Astrocyte of the spinal cord (primary cell): Measurements from ENCODE around the gene RNF183.
"Not testable (repeated sequence)": the region's sequence is repeated elsewhere in the genome, so short reads cannot be mapped to it uniquely, and the experiment has no call there.

Source experiments
- DNase-seq: peaks from one replicate; pipeline ENCODE4 v3.0.0; 2011; ENCODE audit warnings: low read depth, low spot score
- H3K4me3 ChIP-seq: 2 replicates; pipeline ENCODE4 v1.5.1; 2011; ENCODE audit warnings: low read depth, mild to moderate bottlenecking, low read length, moderate library complexity
- CTCF ChIP-seq: IDR thresholded peaks from 2 replicates; pipeline ENCODE4 v1.5.1; 2012; ENCODE audit warnings: low read depth, mild to moderate bottlenecking, low read length, inconsistent platforms
- in situ Hi-C: cut with HindIII; loops from 2 replicates; pipeline ENCODE4 v1.10.0; 2017; ENCODE audit warnings: low sequenced_read_pairs

Gene RNF183

GRCh38 chr9:113298924-113299770 lies 4.0 kb downstream of the RNF183 start:
- no peak for TF ChIP-seq CTCF
- DNase-seq, result no peak
- in situ Hi-C loops, result no loop called here
- no peak overlapping the region for H3K4me3 ChIP-seq

GRCh38 chr9:113298311-113298710 lies 4.9 kb downstream of the RNF183 start:
- in situ Hi-C loops, result no loop called here
- H3K4me3 ChIP-seq, result no peak overlapping the region
- DNase-seq, result no peak
- no peak for TF ChIP-seq CTCF

GRCh38 chr9:113296796-113297558 lies 6.2 kb downstream of the RNF183 start:
- no peak for TF ChIP-seq CTCF
- H3K4me3 ChIP-seq, result no peak overlapping the region
- in situ Hi-C loops, result no loop called here
- DNase-seq, result no peak

GRCh38 chr9:113296247-113296646 lies 6.9 kb downstream of the RNF183 start:
- DNase-seq, in situ Hi-C loops, H3K4me3 ChIP-seq: not testable (repeated sequence)

- no peak for TF ChIP-seq CTCF
- no peak overlapping the region for H3K4me3 ChIP-seq
- in situ Hi-C loops, result no loop called here
- no peak for DNase-seq
Measured at GRCh38 chr9:113293285-113293878, 9.8 kb downstream of the RNF183 start.

- in situ Hi-C loops, result no loop called here
- H3K4me3 ChIP-seq, result no peak overlapping the region
- DNase-seq, result no peak
- TF ChIP-seq CTCF, result no peak
Measured at GRCh38 chr9:113290052-113290607, 13.0 kb downstream of the RNF183 start.
